Hepatic stellate cell (primary cell): ENCODE results near the gene ANGEL2.

Experiments
- DNase-seq: peaks from one replicate; pipeline ENCODE4 v3.0.0; 2011; ENCODE audit warnings: low spot score

ANGEL2 gene

GRCh38 chr1:212951126-212951946 lies 64.3 kb downstream of the ANGEL2 start:
- DNase-seq, result peak; percentile 23

GRCh38 chr1:212950243-212951125 lies 65.2 kb downstream of the ANGEL2 start, which contains the start of gene VASH2:
Gene VASH2 (plus strand): TSS chr1:212950541. CDS start chr1:212951543, 1,002 bp downstream.
- peak; percentile 83 for DNase-seq

- no peak for DNase-seq
Measured at GRCh38 chr1:212949771-212950170, 65.9 kb downstream of the ANGEL2 start.

GRCh38 chr1:212946872-212947271 lies 68.8 kb downstream of the ANGEL2 start:
- DNase-seq, result no peak

- DNase-seq, result no peak
Measured at GRCh38 chr1:212945463-212946160, 70.1 kb downstream of the ANGEL2 start.

- no peak for DNase-seq
Measured at GRCh38 chr1:212945056-212945455, 70.6 kb downstream of the ANGEL2 start.

- DNase-seq, result no peak
Measured at GRCh38 chr1:212944229-212944901, 71.3 kb downstream of the ANGEL2 start.

- DNase-seq, result no peak
Measured at GRCh38 chr1:212943393-212943710, 72.3 kb downstream of the ANGEL2 start.

- DNase-seq, result no peak
Measured at GRCh38 chr1:212942679-212943392, 72.8 kb downstream of the ANGEL2 start.
